Endothelial cell of umbilical vein (primary cell): ENCODE results near the gene KMT2B. TPM values are rescaled to one million over a fixed set of nuclear protein-coding genes. Genes with fewer than 3 reads are reported as not detected.
"Not testable (repeated sequence)": the region's sequence is repeated elsewhere in the genome, so short reads cannot be mapped to it uniquely, and the experiment has no call there.

Experiments used
- BruUV-seq: library from RNA; stranded (reverse); fragments of 400-500 nt; replicated peaks from 2 replicates; lab custom pipeline; 2021; lab: Mats Ljungman, UMichigan
- CTCF ChIA-PET: fragments of 300-600, 350-600 bp; sonication (Branson Sonifier 250); formaldehyde crosslinking; loops from one replicate; lab custom pipeline; 2021; ENCODE audit warnings: antibody characterized with exemption, inconsistent platforms; lab: Charles Lee
- POLR2A ChIA-PET: fragments of 300-600, 350-600 bp; sonication (Branson Sonifier 250); formaldehyde crosslinking; loops from one replicate; lab custom pipeline; 2021; ENCODE audit warnings: antibody characterized with exemption, inconsistent platforms; lab: Charles Lee
- DNase-seq: peaks from one replicate; pipeline ENCODE4 v3.0.0-alpha.2; 2011; ENCODE audit warnings: low read depth, low spot score
- FAIRE-seq: peaks from 2 replicates; lab custom pipeline; 2011; peaks lifted over from hg19 to GRCh38; lab: Jason Lieb, UNC
- H2AFZ ChIP-seq: 2 replicates; pipeline ENCODE4 v1.6.0; 2012; ENCODE audit warnings: low read depth, low read length, control low read depth, inconsistent platforms
- H3K27ac ChIP-seq: 2 replicates; pipeline ENCODE4 v1.5.1; 2011; ENCODE audit warnings: low read depth, mild to moderate bottlenecking, control low read depth, low read length, moderate library complexity; ENCODE audit not compliant: insufficient read depth
- H3K27me3 ChIP-seq, 2 experiments: 2 replicates each; pipeline versions ENCODE4 v1.6.0 to v1.6.1; 2011; ENCODE audit warnings: low read length in 2 of 2, mixed read lengths in 1 of 2; ENCODE audit not compliant: control insufficient read depth in 2 of 2, insufficient read depth in 2 of 2
- H3K36me3 ChIP-seq, 2 experiments: 2 replicates in 1 of 2; 3 replicates in 1 of 2; pipeline ENCODE4 v1.5.1; 2011; ENCODE audit warnings: low read length in 2 of 2, mild to moderate bottlenecking in 1 of 2, moderate library complexity in 1 of 2; ENCODE audit not compliant: control insufficient read depth in 2 of 2, insufficient read depth in 2 of 2; ENCODE audit errors: extremely low read depth in 1 of 2
- H3K4me1 ChIP-seq: 3 replicates; pipeline ENCODE4 v1.5.1; 2011; ENCODE audit warnings: mild to moderate bottlenecking, low read length; ENCODE audit not compliant: control insufficient read depth, insufficient read depth; ENCODE audit errors: extremely low read depth
- H3K4me2 ChIP-seq: 2 replicates; pipeline ENCODE4 v1.6.1; 2011; ENCODE audit warnings: low read length, control low read depth, mixed read lengths; ENCODE audit not compliant: insufficient read depth
- H3K4me3 ChIP-seq, 3 experiments: fragments of 200-600 bp in 1 of 3; sonication (generic), shearing (Covaris generic) in 1 of 3; replicated peaks in 1 of 3; 2 replicates each; pipeline ENCODE4 v1.5.1; 2011 to 2016; ENCODE audit warnings: control low read depth in 3 of 3, low read length in 3 of 3, mild to moderate bottlenecking in 2 of 3, inconsistent platforms in 1 of 3, low read depth in 1 of 3, moderate library complexity in 1 of 3; ENCODE audit not compliant: insufficient read depth in 1 of 3
- H3K79me2 ChIP-seq: 2 replicates; pipeline ENCODE4 v1.6.0; 2012; ENCODE audit warnings: low read length, inconsistent platforms; ENCODE audit not compliant: control insufficient read depth, insufficient read depth
- H3K9ac ChIP-seq: replicated peaks from 2 replicates; pipeline ENCODE3; 2011; ENCODE audit warnings: low read length, control low read depth; ENCODE audit not compliant: insufficient read depth; ENCODE audit errors: extremely low read depth
- H3K9me1 ChIP-seq: replicated peaks from 3 replicates; pipeline ENCODE4 v1.6.0; 2011; ENCODE audit warnings: mild to moderate bottlenecking, low read length; ENCODE audit not compliant: control insufficient read depth, insufficient read depth; ENCODE audit errors: extremely low read depth
- H3K9me3 ChIP-seq: replicated peaks from 2 replicates; pipeline ENCODE4 v1.5.1; 2012; ENCODE audit warnings: low read length, inconsistent platforms; ENCODE audit not compliant: control insufficient read depth, insufficient read depth
- H4K20me1 ChIP-seq: replicated peaks from 2 replicates; pipeline ENCODE3; 2011; ENCODE audit warnings: mild to moderate bottlenecking, low read length; ENCODE audit not compliant: control insufficient read depth, insufficient read depth; ENCODE audit errors: extremely low read depth
- CTCF ChIP-seq, 2 donors: IDR thresholded peaks; 1 replicate in 1 of 2; 2 replicates in 1 of 2; pipeline ENCODE4 v1.5.1; 2011; ENCODE audit warnings: low read length in 2 of 2, mild to moderate bottlenecking in 2 of 2, moderate library complexity in 2 of 2, control low read depth in 1 of 2, inconsistent platforms in 1 of 2, low read depth in 1 of 2; ENCODE audit not compliant: insufficient read depth in 1 of 2; ENCODE audit errors: extremely low read depth in 1 of 2
- EZH2 ChIP-seq: IDR thresholded peaks from 2 replicates; pipeline ENCODE4 v1.6.1; 2012; ENCODE audit warnings: borderline replicate concordance, low read depth, mild to moderate bottlenecking, moderate library complexity, low read length, inconsistent platforms; ENCODE audit not compliant: severe bottlenecking
- FOS ChIP-seq: IDR thresholded peaks from 2 replicates; pipeline ENCODE4 v1.6.1; 2011; ENCODE audit warnings: mild to moderate bottlenecking, low read length, moderate library complexity, borderline replicate concordance; ENCODE audit not compliant: insufficient read depth
- GATA2 ChIP-seq: IDR thresholded peaks from 2 replicates; pipeline ENCODE4 v1.7.0; 2011; ENCODE audit warnings: low read depth, mild to moderate bottlenecking, moderate library complexity, mixed read lengths, low read length; ENCODE audit not compliant: insufficient read length, insufficient read depth
- JUN ChIP-seq: IDR thresholded peaks from 2 replicates; pipeline ENCODE4 v1.6.1; 2011; ENCODE audit warnings: borderline replicate concordance, low read depth; ENCODE audit not compliant: insufficient read length, insufficient read depth
- MAX ChIP-seq: IDR thresholded peaks from 2 replicates; pipeline ENCODE4 v1.6.1; 2011; ENCODE audit not compliant: insufficient read depth, insufficient read length
- MYC ChIP-seq: IDR thresholded peaks from one replicate; pipeline ENCODE4 v1.6.1; 2011; ENCODE audit warnings: mild to moderate bottlenecking, low read depth, low read length
- POLR2A ChIP-seq: IDR thresholded peaks from 2 replicates; pipeline ENCODE4 v1.6.1; 2012; ENCODE audit warnings: low read depth, mild to moderate bottlenecking, control low read depth, low read length
- POLR2AphosphoS5 ChIP-seq: IDR thresholded peaks from 2 replicates; pipeline ENCODE4 v1.6.1; 2012; ENCODE audit warnings: low read depth, mild to moderate bottlenecking, control low read depth, low read length, moderate library complexity; ENCODE audit not compliant: insufficient read depth
- dilution Hi-C: fragments of 300-500 bp; cut with MboI; formaldehyde crosslinking; loops from one replicate; pipeline ENCODE4 v1.15.0; 2019; ENCODE audit warnings: low sequenced_read_pairs; ENCODE audit not compliant: extremely low pct_ligation_motif_present
- intact Hi-C: fragments of 100-400 bp; cut with micrococcal nuclease; formaldehyde crosslinking; loops from one replicate; pipeline ENCODE4 v1.10.0; 2022
- polyA plus RNA-seq, 4 experiments: library from polyadenylated mRNA; depleted of rRNA in 3 of 4; stranded (reverse) in 3 of 4; unstranded in 1 of 4; fragments of >200 nt; gene quantifications; 2 replicates each; pipeline versions ENCODE4 v1.2.1 to v1.2.3, GENCODE V29; 2011 to 2012; ENCODE audit warnings: missing spikeins in 1 of 4
- total RNA-seq: library from RNA; stranded (reverse); gene quantifications from 2 replicates; pipeline ENCODE4 v1.2.3, GENCODE V29; 2021

Gene KMT2B
- total and polyA plus RNA-seq, 2 donors (not counting 3 experiments of a cell fraction or from before 2014, with no cell fraction given) = 28.4 to 37.2 TPM

- no TSS peak for BruUV-seq
- intact Hi-C loops = loop anchor here (5.0 kb wide), 1 partner anchor 143 kb away; the partner anchor contains the start of gene TMEM147
- Histone ChIP-seq H3K9me1 (no peaks in the 10 kb centered on the region), H3K4me1 (no peaks in the 10 kb centered on the region), H4K20me1 (no peaks in the 10 kb centered on the region), H2AFZ (no peak overlapping the region), H3K36me3 (no peaks in the 10 kb centered on the region), H3K9ac (no peak overlapping the region), H3K4me3 (no peak overlapping the region), H3K27me3 (no peaks in the 10 kb centered on the region), H3K4me2 (no peak overlapping the region), H3K79me2 (no peaks in the 10 kb centered on the region), H3K27ac (no peak overlapping the region), H3K9me3 (no peaks in the 10 kb centered on the region)
- dilution Hi-C loops = no loop called here
- POLR2A ChIA-PET = interaction anchor here (0.7 kb wide), 1 partner anchor 59 kb away, joined by 8 read pairs; the partner anchor contains the start of gene LIN37
- no peak for FAIRE-seq
- no peak for DNase-seq
- TF ChIP-seq FOS (no peak), EZH2 (no peak), CTCF (IDR thresholded peaks at IDR 0.05; ENCODE audit: extremely low read depth in 1 of 2, insufficient read depth in 1 of 2, low read depth in 1 of 2, low read length in 2 of 2) (no peak), JUN (no peak), MAX (no peak), POLR2AphosphoS5 (no peak), GATA2 (no peak), POLR2A (no peak), MYC (no peak)
- CTCF ChIA-PET = interaction anchor here (1.3 kb wide), 1 partner anchor 12 kb away, joined by 3 read pairs; no protein-coding TSS in a partner anchor
Observed at GRCh38 chr19:35689836-35690235, 28.0 kb upstream of the KMT2B start.

GRCh38 chr19:35691106-35691505 is 26.7 kb upstream of the KMT2B start:
- dilution Hi-C loops, H3K27ac ChIP-seq, H3K9ac ChIP-seq, H3K36me3 ChIP-seq, H4K20me1 ChIP-seq, H3K79me2 ChIP-seq, H3K4me3 ChIP-seq, H3K9me1 ChIP-seq, H3K4me2 ChIP-seq, POLR2A ChIA-PET, FAIRE-seq, H3K4me1 ChIP-seq, H3K9me3 ChIP-seq, BruUV-seq, DNase-seq, H2AFZ ChIP-seq, H3K27me3 ChIP-seq: not testable (repeated sequence)
- CTCF ChIA-PET = interaction anchor here (2.9 to 6.8 kb wide), 2 partner anchors 12 to 129 kb away, joined by 12 to 54 read pairs; no protein-coding TSS in a partner anchor
- intact Hi-C loops = loop anchor here (5.0 kb wide), 1 partner anchor 144 kb away; the partner anchor contains the start of gene TMEM147
